B cell (primary cell): ENCODE measurements around the gene WDR75. TPM values are rescaled to one million over a fixed set of nuclear protein-coding genes. Genes with fewer than 3 reads are reported as not detected.

Experiments
- ATAC-seq: fragments of 200-7000 bp; cut with Tn5 transposase; one replicate; pipeline ENCODE4 v1.10.0; 2021; ENCODE audit warnings: low read depth, mild to moderate bottlenecking, moderate number of reproducible peaks, moderate library complexity
- CTCF ChIA-PET: fragments of 350-600 bp; sonication (Branson Sonifier 250); formaldehyde crosslinking; loops from one replicate; lab custom pipeline; 2021; ENCODE audit warnings: antibody characterized with exemption, inconsistent platforms; lab: Charles Lee
- POLR2A ChIA-PET: fragments of 350-600 bp; sonication (Branson Sonifier 250); formaldehyde crosslinking; loops from one replicate; lab custom pipeline; 2021; ENCODE audit warnings: antibody characterized with exemption; lab: Charles Lee
- DNase-seq: peaks from one replicate; pipeline ENCODE4 v3.0.0; 2013
- H2AFZ ChIP-seq: 2 replicates; pipeline ENCODE4 v1.6.1; 2012; ENCODE audit warnings: mild to moderate bottlenecking, low read depth, low read length; ENCODE audit not compliant: insufficient read depth, poor library complexity, severe bottlenecking
- H3K27ac ChIP-seq, 2 donors: 1 replicate in 1 of 2; 2 replicates in 1 of 2; pipeline ENCODE4 v1.5.1; 2012 to 2013; ENCODE audit warnings: low read length in 2 of 2, mild to moderate bottlenecking in 2 of 2, moderate library complexity in 1 of 2
- H3K27me3 ChIP-seq, 4 experiments: fragments of 200-600 bp in 1 of 4; sonication (generic) in 1 of 4; replicated peaks in 1 of 4; 1 replicate in 2 of 4; 2 replicates in 2 of 4; pipeline versions ENCODE4 v1.6.1 to v1.7.0; 2013 to 2016; ENCODE audit warnings: low read length in 3 of 4, mild to moderate bottlenecking in 2 of 4, mixed read lengths in 1 of 4, moderate library complexity in 1 of 4; ENCODE audit not compliant: insufficient read depth in 4 of 4, control insufficient read depth in 3 of 4; ENCODE audit errors: control extremely low read depth in 1 of 4
- H3K36me3 ChIP-seq, 2 experiments: replicated peaks in 1 of 2; 1 replicate in 1 of 2; 2 replicates in 1 of 2; pipeline versions ENCODE4 v1.6.1 to v1.7.1; 2013; ENCODE audit warnings: low read length in 1 of 2; ENCODE audit not compliant: insufficient read depth in 2 of 2, control insufficient read depth in 1 of 2; ENCODE audit errors: control extremely low read depth in 1 of 2, extremely low read depth in 1 of 2
- H3K4me1 ChIP-seq, 2 donors: fragments of 200-600 bp in 1 of 2; sonication (generic) in 1 of 2; 1 replicate in 1 of 2; 2 replicates in 1 of 2; pipeline versions ENCODE4 v1.5.1 to v1.6.1; 2013 to 2017; ENCODE audit warnings: low read length in 2 of 2; ENCODE audit not compliant: control insufficient read depth in 2 of 2, insufficient read depth in 2 of 2
- H3K4me2 ChIP-seq: replicated peaks from 2 replicates; pipeline ENCODE3; 2012; ENCODE audit warnings: mild to moderate bottlenecking, low read depth, low read length; ENCODE audit not compliant: poor library complexity, severe bottlenecking
- H3K4me3 ChIP-seq, 5 experiments: fragments of 200-600 bp in 1 of 5; sonication (generic) in 1 of 5; 1 replicate in 3 of 5; 2 replicates in 2 of 5; pipeline versions ENCODE4 v1.5.1 to v1.7.0; 2011 to 2016; ENCODE audit warnings: low read length in 4 of 5, mild to moderate bottlenecking in 4 of 5, low read depth in 2 of 5, control low read depth in 1 of 5, moderate library complexity in 1 of 5; ENCODE audit not compliant: insufficient read depth in 1 of 5; ENCODE audit errors: control extremely low read depth in 1 of 5, extremely low read depth in 1 of 5
- H3K79me2 ChIP-seq: fragments of 200-600 bp; sonication (generic); one replicate; pipeline ENCODE4 v1.6.0; 2016; ENCODE audit warnings: low read length; ENCODE audit not compliant: control insufficient read depth, insufficient read depth
- H3K9ac ChIP-seq: fragments of 200-600 bp; sonication (generic); 2 replicates; pipeline ENCODE4 v1.6.1; 2017; ENCODE audit warnings: mild to moderate bottlenecking, low read length, moderate library complexity
- H3K9me3 ChIP-seq, 3 donors: one replicate each; pipeline versions ENCODE4 v1.6.1 to v1.7.1; 2013; ENCODE audit warnings: low read length in 2 of 3; ENCODE audit not compliant: control insufficient read depth in 2 of 3, insufficient read depth in 1 of 3; ENCODE audit errors: control extremely low read depth in 1 of 3
- H4K20me1 ChIP-seq: 2 replicates; pipeline ENCODE4 v1.6.0; 2012; ENCODE audit warnings: mild to moderate bottlenecking, low read length; ENCODE audit not compliant: insufficient read depth, control insufficient read depth, poor library complexity, severe bottlenecking
- H3K27ac Mint-ChIP-seq: one replicate; pipeline ENCODE4 v1.8.0; 2021; ENCODE audit warnings: mixed read lengths
- H3K27me3 Mint-ChIP-seq: one replicate; pipeline ENCODE4 v1.8.0; 2021; ENCODE audit warnings: mixed read lengths
- H3K4me1 Mint-ChIP-seq: one replicate; pipeline ENCODE4 v1.8.0; 2021; ENCODE audit warnings: mixed read lengths
- H3K4me3 Mint-ChIP-seq: one replicate; pipeline ENCODE4 v1.8.0; 2021; ENCODE audit warnings: mixed read lengths
- H3K9me3 Mint-ChIP-seq: one replicate; pipeline ENCODE4 v1.8.0; 2022; ENCODE audit warnings: mixed read lengths; ENCODE audit not compliant: insufficient read depth
- CTCF ChIP-seq: fragments of 200-600 bp; IDR thresholded peaks from one replicate; pipeline ENCODE4 v1.8.0; 2022; ENCODE audit warnings: antibody characterized with exemption, mild to moderate bottlenecking
- EZH2 ChIP-seq: IDR thresholded peaks from 2 replicates; pipeline ENCODE4 v1.6.1; 2012; ENCODE audit warnings: borderline replicate concordance, low read depth, mild to moderate bottlenecking, moderate library complexity, low read length; ENCODE audit not compliant: insufficient read depth, poor library complexity, severe bottlenecking
- WGBS: methylation state at CpG from one replicate; pipeline ENCODE4 v1.1.5; 2013; ENCODE audit warnings: missing lambda C conversion rate; ENCODE audit not compliant: insufficient coverage; 5-methylcytosine and 5-hydroxymethylcytosine counted together
- intact Hi-C: fragments of 100-400 bp; cut with micrococcal nuclease; formaldehyde crosslinking; loops from one replicate; pipeline ENCODE4 v1.10.0; 2022
- polyA plus RNA-seq: library from polyadenylated mRNA; depleted of rRNA; stranded (reverse); fragments of >200 nt; gene quantifications from 2 replicates; pipeline ENCODE4 v1.2.3, GENCODE V29; 2012
- total RNA-seq, 2 donors: library from RNA; stranded (reverse); fragments of 120-200 nt in 1 of 2; gene quantifications; 1 replicate in 1 of 2; 2 replicates in 1 of 2; pipeline versions ENCODE4 v1.2.3 to v1.2.4, GENCODE V29; 2013 to 2022

Gene WDR75
- total and polyA plus RNA-seq, 2 donors (not counting 1 experiment from before 2014, with no cell fraction given), result 17.6 to 51.2 TPM

DNA sequence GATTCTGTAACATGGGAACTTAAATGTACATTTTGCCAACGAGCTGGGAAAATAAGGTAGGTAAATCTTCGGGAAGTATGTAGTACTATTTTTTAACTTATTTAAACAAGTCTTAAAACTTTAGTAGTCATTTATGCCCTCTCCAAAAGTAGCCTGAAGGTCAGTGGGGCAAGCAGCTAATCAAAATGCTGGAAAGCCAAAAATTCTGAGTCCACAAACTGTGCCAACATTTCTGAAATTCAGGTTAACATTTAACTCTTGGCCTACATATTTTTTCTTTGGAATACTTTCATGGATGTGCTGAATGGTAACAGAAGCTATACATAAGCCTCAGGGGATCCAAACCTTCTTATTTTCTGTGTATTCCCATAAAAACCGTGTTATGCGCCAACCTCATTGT, 26.3 kb downstream of the WDR75 start:
- Histone ChIP-seq H4K20me1 (no peaks in the 10 kb centered on the region), H3K9ac (no peak overlapping the region)
- 86% methylated on average over 2 of the region's 4 CpGs for WGBS

DNA sequence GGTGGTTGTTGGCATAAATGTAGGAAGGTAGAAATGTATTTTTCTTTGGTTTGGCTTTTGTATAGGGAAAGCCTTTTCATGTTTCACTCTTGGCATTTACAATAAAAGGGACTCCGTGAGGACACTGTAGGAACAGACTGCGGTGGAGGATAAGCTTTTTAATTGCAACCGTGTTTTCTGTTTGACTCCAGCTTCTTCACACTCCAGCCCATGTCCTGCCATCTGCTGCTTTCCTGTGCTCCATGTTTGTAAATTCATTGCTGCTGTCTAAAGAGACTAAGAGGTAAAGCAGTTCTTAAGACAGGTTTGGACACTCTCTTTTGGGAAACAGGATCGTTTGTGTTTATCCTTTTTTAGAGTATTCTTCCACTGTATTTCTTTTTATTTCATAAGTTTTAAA, 33.3 kb downstream of the WDR75 start:
- H3K27ac Mint-ChIP-seq, result no peak overlapping the region
- H3K27me3 Mint-ChIP-seq, result no peaks in the 10 kb centered on the region
- H3K9me3 Mint-ChIP-seq, result no peaks in the 10 kb centered on the region
- H3K27ac ChIP-seq, result no peak overlapping the region
- H3K4me1 ChIP-seq, result no peaks in the 10 kb centered on the region
- no peak overlapping the region for H3K4me3 ChIP-seq
- DNase-seq, result no peak
- no peaks in the 10 kb centered on the region for H3K79me2 ChIP-seq
- no peak for ATAC-seq
- TF ChIP-seq CTCF (no peak), EZH2 (no peak)
- no peaks in the 10 kb centered on the region for H3K9me3 ChIP-seq
- peaks cover 9 to 51% of the 10 kb centered on the region in 2 experiments for H3K36me3 ChIP-seq
- H3K4me1 Mint-ChIP-seq, result no peaks in the 10 kb centered on the region
- CTCF ChIA-PET, result no interaction called here
- no CpG with 5 or more reads among the region's 4 CpGs for WGBS
- POLR2A ChIA-PET, result no interaction called here
- no peak overlapping the region for H3K9ac ChIP-seq
- intact Hi-C loops, result no loop called here
- no peak overlapping the region for H3K4me2 ChIP-seq
- H2AFZ ChIP-seq, result no peak overlapping the region
- H3K27me3 ChIP-seq, result no peaks in the 10 kb centered on the region
- no peaks in the 10 kb centered on the region for H4K20me1 ChIP-seq
- no peak overlapping the region for H3K4me3 Mint-ChIP-seq

More for the DNA sequence above, 26.3 kb downstream of the WDR75 start:
- ATAC-seq, result no peak
- H3K4me2 ChIP-seq, result no peak overlapping the region
- Mint-ChIP-seq H3K27me3 (no peaks in the 10 kb centered on the region), H3K9me3 (no peaks in the 10 kb centered on the region), H3K4me3 (no peak overlapping the region), H3K4me1 (peaks cover 22% of the 10 kb centered on the region), H3K27ac (no peak overlapping the region)
- TF ChIP-seq EZH2, result no peak
- TF ChIP-seq CTCF, result no peak
- H3K27ac ChIP-seq, result no peak overlapping the region
- H2AFZ ChIP-seq, result no peak overlapping the region
- peaks cover 22 to 86% of the 10 kb centered on the region in 2 experiments for H3K36me3 ChIP-seq
- no peaks in the 10 kb centered on the region for H3K9me3 ChIP-seq
- ChIA-PET POLR2A (no interaction called here), CTCF (no interaction called here)
- no peak overlapping the region for H3K4me3 ChIP-seq
- peaks cover 0 to 5% of the 10 kb centered on the region in 2 donors for H3K4me1 ChIP-seq
- no peak for DNase-seq
- no peaks in the 10 kb centered on the region for H3K27me3 ChIP-seq
- intact Hi-C loops, result no loop called here
- H3K79me2 ChIP-seq, result no peaks in the 10 kb centered on the region
